HEK293 (cell line): ENCODE measurements around the gene PPP6R3.
"Not testable (repeated sequence)": the region's sequence is repeated elsewhere in the genome, so short reads cannot be mapped to it uniquely, and the experiment has no call there.

Experiments used
- CTCF ChIA-PET: fragments of 350-600 bp; formaldehyde crosslinking; extraction: SDS; loops from one replicate; lab custom pipeline; 2021; ENCODE audit warnings: antibody characterized with exemption; lab: Yijun Ruan, JAX
- POLR2A ChIA-PET: fragments of 300-600 bp; formaldehyde crosslinking; extraction: SDS; loops from one replicate; lab custom pipeline; 2020; ENCODE audit warnings: antibody characterized with exemption, inconsistent platforms; lab: Yijun Ruan, JAX
- H3K27ac ChIP-seq: fragments of 200-500 bp; sonication (Bioruptor generic); 2 replicates; pipeline ENCODE4 v1.5.1; 2014; ENCODE audit warnings: low read depth, low read length, control low read depth, inconsistent platforms; ENCODE audit errors: extremely low read depth
- H3K36me3 ChIP-seq, 2 experiments: fragments of 200-500 bp in 1 of 2; sonication (Bioruptor generic) in 1 of 2; 1 replicate in 1 of 2; 2 replicates in 1 of 2; pipeline ENCODE4 v1.5.1; 2014 to 2017; ENCODE audit warnings: inconsistent platforms in 2 of 2, low read length in 2 of 2; ENCODE audit not compliant: control insufficient read depth in 2 of 2, insufficient read depth in 1 of 2
- H3K4me1 ChIP-seq: fragments of 200-500 bp; sonication (Bioruptor generic); 2 replicates; pipeline ENCODE4 v1.5.1; 2014; ENCODE audit warnings: mild to moderate bottlenecking, low read length, inconsistent platforms; ENCODE audit not compliant: control insufficient read depth, insufficient read depth
- H3K4me3 ChIP-seq: 2 replicates; pipeline ENCODE4 v1.5.1; 2011; ENCODE audit warnings: low read depth, mild to moderate bottlenecking, control low read depth, low read length, moderate library complexity
- H3K9me3 ChIP-seq: fragments of 200-500 bp; sonication (Bioruptor generic); 2 replicates; pipeline ENCODE4 v1.5.1; 2014; ENCODE audit warnings: low read depth, low read length, inconsistent platforms; ENCODE audit not compliant: control insufficient read depth, insufficient read depth
- BCL11A ChIP-seq: fragments of 450-650 bp; formaldehyde crosslinking; IDR thresholded peaks from 2 replicates; pipeline ENCODE4 v1.5.1; 2016; ENCODE audit warnings: low read depth, missing biosample characterization, missing genetic modification characterization
- EGR2 ChIP-seq: fragments of 450-650 bp; formaldehyde crosslinking; IDR thresholded peaks from 2 replicates; pipeline ENCODE4 v1.5.1; 2016; ENCODE audit warnings: low read depth, missing biosample characterization, missing genetic modification characterization
- SP3 ChIP-seq: fragments of 450-650 bp; formaldehyde crosslinking; IDR thresholded peaks from 2 replicates; pipeline ENCODE4 v1.5.1; 2016; ENCODE audit warnings: missing biosample characterization, missing genetic modification characterization
- ZBTB17 ChIP-seq: fragments of 450-650 bp; formaldehyde crosslinking; IDR thresholded peaks from 2 replicates; pipeline ENCODE4 v1.5.1; 2016; ENCODE audit warnings: missing biosample characterization, missing genetic modification characterization
- ZFHX2 ChIP-seq: fragments of 450-650 bp; formaldehyde crosslinking; conservative IDR thresholded peaks from 2 replicates; pipeline ENCODE4 v1.5.1; 2016; ENCODE audit warnings: missing biosample characterization, missing genetic modification characterization
- ZNF121 ChIP-seq: fragments of 450-650 bp; formaldehyde crosslinking; IDR thresholded peaks from 2 replicates; pipeline ENCODE4 v1.5.1; 2016; ENCODE audit warnings: missing biosample characterization, missing genetic modification characterization
- ZNF146 ChIP-seq: fragments of 450-650 bp; formaldehyde crosslinking; IDR thresholded peaks from 2 replicates; pipeline ENCODE4 v1.5.1; 2016; ENCODE audit warnings: missing biosample characterization, missing genetic modification characterization
- ZNF488 ChIP-seq: fragments of 450-650 bp; formaldehyde crosslinking; IDR thresholded peaks from 2 replicates; pipeline ENCODE4 v1.5.1; 2016; ENCODE audit warnings: missing biosample characterization, missing genetic modification characterization
- ZNF514 ChIP-seq: fragments of 450-650 bp; formaldehyde crosslinking; IDR thresholded peaks from 2 replicates; pipeline ENCODE4 v1.5.1; 2016; ENCODE audit warnings: missing biosample characterization, missing genetic modification characterization
- ZNF549 ChIP-seq: fragments of 450-650 bp; IDR thresholded peaks from 2 replicates; pipeline ENCODE4 v1.5.1; 2018; ENCODE audit warnings: missing biosample characterization, missing genetic modification characterization, mild to moderate bottlenecking, inconsistent platforms, moderate library complexity
- ZNF585B ChIP-seq: fragments of 450-650 bp; formaldehyde crosslinking; IDR thresholded peaks from 2 replicates; pipeline ENCODE4 v1.5.1; 2016; ENCODE audit warnings: missing biosample characterization, missing genetic modification characterization
- ZNF600 ChIP-seq: fragments of 450-650 bp; formaldehyde crosslinking; IDR thresholded peaks from 2 replicates; pipeline ENCODE4 v1.5.1; 2016; ENCODE audit warnings: missing biosample characterization, missing genetic modification characterization
- ZNF624 ChIP-seq: fragments of 450-650 bp; formaldehyde crosslinking; IDR thresholded peaks from 2 replicates; pipeline ENCODE4 v1.5.1; 2017; ENCODE audit warnings: missing biosample characterization, missing genetic modification characterization
- ZNF654 ChIP-seq: fragments of 450-650 bp; formaldehyde crosslinking; IDR thresholded peaks from 2 replicates; pipeline ENCODE4 v1.5.1; 2016; ENCODE audit warnings: low read depth, missing biosample characterization, missing genetic modification characterization
- ZNF704 ChIP-seq: fragments of 450-650 bp; formaldehyde crosslinking; IDR thresholded peaks from 2 replicates; pipeline ENCODE4 v1.5.1; 2016; ENCODE audit warnings: missing biosample characterization, missing genetic modification characterization
- ZNF707 ChIP-seq: fragments of 450-650 bp; formaldehyde crosslinking; IDR thresholded peaks from 2 replicates; pipeline ENCODE4 v1.5.1; 2016; ENCODE audit warnings: missing biosample characterization, missing genetic modification characterization
- ZNF768 ChIP-seq: fragments of 450-650 bp; formaldehyde crosslinking; IDR thresholded peaks from 2 replicates; pipeline ENCODE4 v1.5.1; 2018; ENCODE audit warnings: missing biosample characterization, mild to moderate bottlenecking, missing genetic modification characterization
- ZSCAN23 ChIP-seq: fragments of 450-650 bp; formaldehyde crosslinking; IDR thresholded peaks from 2 replicates; pipeline ENCODE4 v1.5.1; 2016; ENCODE audit warnings: missing biosample characterization, missing genetic modification characterization
- TF ChIP-seq, protein P1 (sequence below): fragments of 450-650 bp; formaldehyde crosslinking; IDR thresholded peaks from 2 replicates; pipeline ENCODE4 v1.5.1; 2016; ENCODE audit warnings: missing biosample characterization, missing genetic modification characterization, borderline replicate concordance

Gene PPP6R3

DNA sequence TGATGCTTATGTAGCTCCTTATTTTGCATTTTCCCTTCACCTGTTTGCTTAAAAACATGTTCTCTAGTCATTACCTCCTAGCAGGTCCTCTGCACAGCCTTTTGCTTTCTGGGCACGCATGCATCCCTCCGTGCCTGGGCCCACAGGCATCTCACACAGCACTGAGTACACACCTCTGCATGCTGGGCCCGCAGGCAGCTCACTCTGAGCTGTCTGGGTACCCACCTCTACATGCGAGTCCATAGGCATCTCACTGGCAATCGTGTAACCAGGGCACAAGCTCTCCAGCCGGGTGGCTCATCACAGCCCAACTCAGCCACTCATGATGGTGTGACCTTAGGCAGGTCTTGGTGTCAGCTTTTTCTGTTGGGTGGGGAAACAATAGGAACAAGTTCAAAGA lies 155.1 kb downstream of the PPP6R3 start (continued):
- TF ChIP-seq ZNF488 (no peak), ZSCAN23 (tag by site-specific recombination) (no peak), ZNF585B (tag by site-specific recombination) (no peak), ZNF121 (no peak), ZNF654 (tag by site-specific recombination) (no peak), ZNF768 (no peak), ZFHX2 (tag by site-specific recombination) (no peak), ZNF514 (no peak), EGR2 (tag by site-specific recombination) (no peak), ZNF704 (tag by site-specific recombination) (no peak), ZNF707 (tag by site-specific recombination) (no peak), BCL11A (tag by site-specific recombination) (no peak), ZBTB17 (tag by site-specific recombination) (no peak), SP3 (no peak)
- TF ChIP-seq, protein P1, sequence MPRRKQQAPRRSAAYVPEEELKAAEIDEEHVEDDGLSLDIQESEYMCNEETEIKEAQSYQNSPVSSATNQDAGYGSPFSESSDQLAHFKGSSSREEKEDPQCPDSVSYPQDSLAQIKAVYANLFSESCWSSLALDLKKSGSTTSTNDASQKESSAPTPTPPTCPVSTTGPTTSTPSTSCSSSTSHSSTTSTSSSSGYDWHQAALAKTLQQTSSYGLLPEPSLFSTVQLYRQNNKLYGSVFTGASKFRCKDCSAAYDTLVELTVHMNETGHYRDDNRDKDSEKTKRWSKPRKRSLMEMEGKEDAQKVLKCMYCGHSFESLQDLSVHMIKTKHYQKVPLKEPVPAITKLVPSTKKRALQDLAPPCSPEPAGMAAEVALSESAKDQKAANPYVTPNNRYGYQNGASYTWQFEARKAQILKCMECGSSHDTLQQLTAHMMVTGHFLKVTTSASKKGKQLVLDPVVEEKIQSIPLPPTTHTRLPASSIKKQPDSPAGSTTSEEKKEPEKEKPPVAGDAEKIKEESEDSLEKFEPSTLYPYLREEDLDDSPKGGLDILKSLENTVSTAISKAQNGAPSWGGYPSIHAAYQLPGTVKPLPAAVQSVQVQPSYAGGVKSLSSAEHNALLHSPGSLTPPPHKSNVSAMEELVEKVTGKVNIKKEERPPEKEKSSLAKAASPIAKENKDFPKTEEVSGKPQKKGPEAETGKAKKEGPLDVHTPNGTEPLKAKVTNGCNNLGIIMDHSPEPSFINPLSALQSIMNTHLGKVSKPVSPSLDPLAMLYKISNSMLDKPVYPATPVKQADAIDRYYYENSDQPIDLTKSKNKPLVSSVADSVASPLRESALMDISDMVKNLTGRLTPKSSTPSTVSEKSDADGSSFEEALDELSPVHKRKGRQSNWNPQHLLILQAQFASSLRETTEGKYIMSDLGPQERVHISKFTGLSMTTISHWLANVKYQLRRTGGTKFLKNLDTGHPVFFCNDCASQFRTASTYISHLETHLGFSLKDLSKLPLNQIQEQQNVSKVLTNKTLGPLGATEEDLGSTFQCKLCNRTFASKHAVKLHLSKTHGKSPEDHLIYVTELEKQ (tag by site-specific recombination) = no peak
- TF ChIP-seq, all 188 proteins: peak for 0

DNA sequence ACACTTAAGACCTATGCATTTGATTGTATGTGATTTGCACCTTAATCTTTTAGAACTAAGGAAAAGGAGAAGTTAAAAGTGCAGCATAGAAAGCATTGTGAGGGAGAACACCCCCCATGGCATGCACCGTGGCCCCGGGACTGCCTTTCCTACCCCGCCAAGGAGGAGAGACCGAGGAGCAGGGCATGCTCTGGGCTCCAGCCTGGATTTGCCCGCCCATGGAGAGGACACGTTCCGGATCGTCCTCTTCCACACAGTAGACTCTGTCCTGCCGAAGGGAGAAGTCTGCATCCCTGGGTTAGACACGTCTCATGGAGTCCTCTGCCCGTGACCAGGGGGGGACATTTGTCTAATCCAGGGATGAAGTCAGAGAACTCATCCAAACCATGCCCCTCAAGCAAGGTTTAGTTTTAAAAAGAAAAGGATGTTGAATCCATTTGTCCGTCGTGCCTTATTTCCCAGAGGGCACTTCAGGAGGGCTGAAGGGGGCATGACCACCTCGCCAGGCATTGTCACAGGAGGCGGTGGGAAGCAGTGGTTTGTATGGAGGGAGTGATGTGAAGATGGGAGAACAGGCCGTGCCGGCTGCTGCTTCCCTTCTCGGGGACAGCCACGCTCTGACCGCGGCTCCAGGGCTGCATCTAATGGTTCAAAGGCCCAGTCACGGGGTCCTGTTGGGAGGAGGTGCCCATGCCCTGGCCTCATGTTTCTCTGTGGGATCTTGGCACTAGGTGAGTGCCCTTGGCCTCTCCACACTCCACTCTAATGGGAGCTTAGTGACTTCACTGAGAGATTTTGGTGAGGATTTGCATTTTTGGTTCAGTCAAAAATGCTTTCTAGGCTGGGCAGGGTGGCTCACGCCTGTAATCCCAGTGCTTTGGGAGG lies 157.6 kb downstream of the PPP6R3 start:
- no peaks in the 10 kb centered on the region for H3K4me1 ChIP-seq
- no peak overlapping the region for H3K4me3 ChIP-seq
- POLR2A ChIA-PET = no interaction called here
- no peak overlapping the region for H3K27ac ChIP-seq
- no peaks in the 10 kb centered on the region for H3K9me3 ChIP-seq
- TF ChIP-seq ZNF600 (tag by site-specific recombination) (peak; percentile 59), ZNF549 (tag by site-specific recombination) (no peak)
- CTCF ChIA-PET = interaction anchor here (0.6 to 1.4 kb wide), 3 partner anchors 11 to 237 kb away, joined by 3 to 7 read pairs (median 3); no protein-coding TSS in a partner anchor
- H3K36me3 ChIP-seq = peaks cover 0 to 36% of the 10 kb centered on the region in 2 experiments; a peak in 1 of 3 replicates

DNA sequence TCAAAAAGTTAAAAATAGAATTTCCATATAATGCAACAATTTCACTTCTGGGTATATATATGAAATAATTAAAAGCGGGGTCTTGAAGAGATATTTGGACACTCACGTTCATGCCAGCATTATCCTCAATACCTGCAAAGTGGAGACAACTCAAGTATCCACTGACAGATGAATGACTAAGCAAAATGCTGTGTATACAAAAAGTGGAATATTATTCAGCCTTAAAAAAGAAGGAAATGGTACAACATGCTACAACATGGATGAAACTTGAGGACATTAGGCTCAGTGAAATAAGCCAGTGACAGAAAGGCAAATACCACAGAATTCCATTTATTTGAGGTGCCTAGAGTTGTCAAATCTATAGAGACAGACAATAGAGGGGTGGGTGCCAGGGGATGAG lies 161.3 kb downstream of the PPP6R3 start:
- Histone ChIP-seq H3K9me3 (no peaks in the 10 kb centered on the region), H3K36me3 (no peaks in the 10 kb centered on the region), H3K4me3 (no peak overlapping the region), H3K4me1 (no peaks in the 10 kb centered on the region), H3K27ac (no peak overlapping the region)
- ChIA-PET POLR2A (interaction anchor here (0.6 kb wide), 1 partner anchor 202 kb away, joined by 5 read pairs; no protein-coding TSS in a partner anchor), CTCF (no interaction called here)
- TF ChIP-seq ZNF624 = no peak
- TF ChIP-seq ZNF146 (tag by site-specific recombination) = peak; percentile 21; the same call in 1 of the 2 replicates

DNA sequence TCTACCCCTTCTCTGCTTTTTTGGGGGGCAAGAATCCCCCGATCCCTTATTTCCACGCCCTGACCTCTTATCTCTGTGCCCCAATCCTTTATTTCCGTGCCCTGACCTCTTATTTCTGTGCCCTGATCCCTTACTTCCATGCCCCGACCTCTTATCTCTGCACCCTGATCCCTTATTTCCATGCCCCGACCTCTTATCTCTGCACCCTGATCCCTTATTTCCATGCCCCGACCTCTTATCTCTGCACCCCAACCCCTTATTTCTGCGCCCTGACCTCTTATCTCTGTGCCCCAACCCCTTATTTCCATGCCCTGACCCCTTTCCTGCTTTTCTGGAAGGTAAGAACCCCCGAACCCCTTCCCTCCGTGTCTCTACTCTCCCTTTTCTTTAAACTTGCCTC lies 163.2 kb downstream of the PPP6R3 start:
- H3K36me3 ChIP-seq, H3K4me1 ChIP-seq, POLR2A ChIA-PET, H3K4me3 ChIP-seq, H3K9me3 ChIP-seq, H3K27ac ChIP-seq, CTCF ChIA-PET: not testable (repeated sequence)
